Measurements from ENCODE around the gene STX3.

The STX3 gene

GRCh38 chr11:59754859-59755700 lies at the start of gene STX3:
Gene STX3 (plus strand): TSS chr11:59755376. CDS start chr11:59755606, 230 bp downstream.
- peak; percentile 60 for DNase-seq (ENCODE audit: low spot score)

- no peak for DNase-seq (ENCODE audit: low spot score)
Measured at GRCh38 chr11:59706518-59707285, 48.5 kb upstream of the STX3 start.

GRCh38 chr11:59707371-59707770 lies 47.8 kb upstream of the STX3 start:
- DNase-seq (ENCODE audit: low spot score): no peak

- DNase-seq (ENCODE audit: low spot score): no peak
Measured at GRCh38 chr11:59708537-59708936, 46.6 kb upstream of the STX3 start.

GRCh38 chr11:59710136-59710847 lies 44.9 kb upstream of the STX3 start:
- DNase-seq (ENCODE audit: low spot score): no peak

- no peak for DNase-seq (ENCODE audit: low spot score)
Measured at GRCh38 chr11:59713745-59714144, 41.4 kb upstream of the STX3 start, which contains the start of gene OR10V1. Gene OR10V1 (minus strand): TSS chr11:59713845. CDS start chr11:59713845, 0 bp downstream.

GRCh38 chr11:59716051-59716450 lies 39.1 kb upstream of the STX3 start:
- no peak for DNase-seq (ENCODE audit: low spot score)

- no peak for DNase-seq (ENCODE audit: low spot score)
Measured at GRCh38 chr11:59719556-59719955, 35.6 kb upstream of the STX3 start.

GRCh38 chr11:59724066-59724465 lies 31.1 kb upstream of the STX3 start:
- DNase-seq (ENCODE audit: low spot score): no peak

- DNase-seq (ENCODE audit: low spot score): no peak
Measured at GRCh38 chr11:59727426-59727825, 27.8 kb upstream of the STX3 start.

- DNase-seq (ENCODE audit: low spot score): no peak
Measured at GRCh38 chr11:59728154-59728553, 27.0 kb upstream of the STX3 start.

- DNase-seq (ENCODE audit: low spot score): peak; percentile 29
Measured at GRCh38 chr11:59728913-59729312, 26.3 kb upstream of the STX3 start.

- DNase-seq (ENCODE audit: low spot score): no peak
Measured at GRCh38 chr11:59729834-59730233, 25.3 kb upstream of the STX3 start.

- DNase-seq (ENCODE audit: low spot score): no peak
Measured at GRCh38 chr11:59730896-59731565, 24.1 kb upstream of the STX3 start.

GRCh38 chr11:59746111-59746510 lies 9.1 kb upstream of the STX3 start:
- no peak for DNase-seq (ENCODE audit: low spot score)

- DNase-seq (ENCODE audit: low spot score): peak; percentile 86
Measured at GRCh38 chr11:59753650-59754493, 1.3 kb upstream of the STX3 start.

GRCh38 chr11:59754494-59754858 lies 700 bp upstream of the STX3 start:
- peak; percentile 18 for DNase-seq (ENCODE audit: low spot score)

GRCh38 chr11:59755701-59756557 lies 753 bp downstream of the STX3 start:
- DNase-seq (ENCODE audit: low spot score): peak; percentile 45

- DNase-seq (ENCODE audit: low spot score): no peak
Measured at GRCh38 chr11:59756558-59756840, 1.3 kb downstream of the STX3 start.

GRCh38 chr11:59756845-59757244 lies 1.7 kb downstream of the STX3 start:
- no peak for DNase-seq (ENCODE audit: low spot score)
